ENCODE results near the gene GALNT10.

DNA sequence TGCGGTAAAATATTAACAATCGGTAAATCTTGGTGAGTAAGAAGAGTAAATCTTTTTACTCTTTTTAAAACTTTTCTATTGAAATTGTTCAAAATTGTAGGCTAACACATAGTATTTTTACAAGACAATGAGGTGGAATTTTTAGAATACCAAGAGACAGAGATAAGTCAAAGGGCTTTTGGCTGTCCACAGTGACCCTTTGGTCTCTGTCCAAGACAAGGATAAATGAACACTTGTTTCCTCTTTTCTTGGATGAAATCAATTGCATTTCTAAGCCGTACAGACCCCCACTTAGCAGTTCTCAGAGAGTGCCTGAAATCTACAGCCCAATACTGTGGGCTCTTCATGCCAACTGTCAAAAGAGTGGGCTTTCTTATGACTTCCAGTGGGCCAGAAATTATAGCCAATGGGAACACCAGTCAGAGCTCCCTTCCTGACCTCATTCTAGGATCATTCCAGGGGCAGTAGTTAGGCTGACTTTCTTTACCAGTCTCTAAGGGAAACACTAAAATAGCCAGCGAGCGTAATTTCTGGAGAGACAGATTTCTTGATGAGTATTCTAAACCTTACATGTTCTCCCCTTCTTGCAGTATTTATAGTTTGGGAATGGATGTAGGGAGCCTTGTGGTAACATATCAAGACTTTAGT is 74.1 kb downstream of the GALNT10 start:
- TF ChIP-seq CTCF (IDR thresholded peaks at IDR 0.05; ENCODE audit: low read depth, low read length, poor library complexity, severe bottlenecking) (no peak), EZH2phosphoT487 (IDR thresholded peaks at IDR 0.05; ENCODE audit: borderline replicate concordance, low read length) (no peak)
